ENCODE measurements around the gene WDR62.
A peak's percentile ranks its signal among the peaks of the same experiment; 100 is the strongest.
"Not testable (repeated sequence)": the region's sequence is repeated elsewhere in the genome, so short reads cannot be mapped to it uniquely, and the experiment has no call there.

The WDR62 gene

DNA sequence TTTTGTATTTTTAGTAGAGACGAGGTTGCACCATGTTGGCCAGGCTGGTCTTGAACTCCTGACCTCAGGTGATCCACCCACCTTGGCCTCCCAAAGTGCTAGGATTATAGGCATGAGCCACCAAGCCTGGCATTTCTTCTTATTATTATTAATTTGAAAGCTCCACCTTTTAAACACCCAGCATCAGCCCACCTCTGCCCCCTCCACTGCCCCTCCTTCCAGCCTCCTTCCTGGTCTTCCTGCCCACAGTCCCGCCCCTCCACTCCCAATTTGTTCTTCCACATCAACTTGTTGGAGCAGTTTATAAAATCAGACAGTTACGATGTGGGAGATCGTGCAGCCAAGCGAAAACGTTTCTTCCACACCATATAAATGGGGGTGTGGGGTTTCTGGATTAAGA, 14.2 kb upstream of the WDR62 start:
- no peak for DNase-seq

- DNase-seq = not testable (repeated sequence)
Observed at GRCh38 chr19:36041092-36041491, 13.6 kb upstream of the WDR62 start.

DNA sequence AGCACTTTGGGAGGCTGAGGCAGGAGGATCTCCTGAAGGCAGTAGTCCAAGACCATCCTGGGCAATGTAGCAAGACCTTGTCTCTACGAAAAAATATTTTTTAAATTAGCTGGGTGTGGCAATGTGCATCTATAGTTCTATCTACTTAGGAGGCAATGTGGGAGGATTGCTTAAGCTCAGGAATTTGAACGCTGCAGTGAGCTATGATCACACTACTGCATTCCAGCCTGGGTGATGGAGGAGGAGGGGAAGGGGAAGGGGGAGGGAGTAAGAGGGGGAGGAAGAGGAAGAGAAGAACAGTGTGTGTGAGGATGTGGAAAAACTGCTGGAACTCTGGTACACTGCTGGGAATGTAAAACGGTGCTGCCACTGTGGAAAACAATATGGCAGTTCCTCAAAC, 12.9 kb upstream of the WDR62 start:
- peak; percentile 57 for DNase-seq

- DNase-seq = no peak
Observed at GRCh38 chr19:36043952-36044351, 10.7 kb upstream of the WDR62 start.

- DNase-seq = no peak
Observed at GRCh38 chr19:36046443-36047050, 8.2 kb upstream of the WDR62 start.

GRCh38 chr19:36047835-36048234, 6.9 kb upstream of the WDR62 start:
- DNase-seq = no peak

DNA sequence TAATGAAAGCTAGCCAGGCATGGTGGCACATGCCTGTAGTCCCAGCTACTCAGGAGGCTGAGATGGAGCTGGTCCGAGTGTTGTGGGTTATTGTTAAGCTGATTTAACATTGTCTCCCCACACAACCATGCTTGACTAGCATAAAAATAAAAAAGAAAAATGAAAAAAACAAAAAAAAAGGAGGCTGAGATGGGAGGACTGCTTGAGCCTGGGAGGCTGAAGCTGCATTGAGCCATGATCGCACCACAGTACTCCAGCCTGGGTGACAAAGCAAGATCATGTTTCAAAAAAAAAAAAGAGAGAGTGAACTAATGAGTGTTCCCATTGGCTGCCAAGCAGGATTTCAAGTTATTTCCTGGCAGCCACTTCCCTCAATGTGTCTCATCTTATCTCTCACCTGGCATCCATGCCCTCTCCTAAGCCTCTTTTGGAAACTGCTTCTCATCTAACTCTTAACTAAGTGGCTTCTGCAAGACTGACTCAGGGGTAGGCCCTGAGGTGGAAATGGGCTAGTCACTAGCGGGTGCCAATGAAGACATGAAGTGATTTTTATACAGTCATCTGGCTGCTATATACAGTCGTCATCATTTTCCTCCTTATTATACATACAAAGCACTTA, 5.5 kb upstream of the WDR62 start:
- DNase-seq = no peak

DNA sequence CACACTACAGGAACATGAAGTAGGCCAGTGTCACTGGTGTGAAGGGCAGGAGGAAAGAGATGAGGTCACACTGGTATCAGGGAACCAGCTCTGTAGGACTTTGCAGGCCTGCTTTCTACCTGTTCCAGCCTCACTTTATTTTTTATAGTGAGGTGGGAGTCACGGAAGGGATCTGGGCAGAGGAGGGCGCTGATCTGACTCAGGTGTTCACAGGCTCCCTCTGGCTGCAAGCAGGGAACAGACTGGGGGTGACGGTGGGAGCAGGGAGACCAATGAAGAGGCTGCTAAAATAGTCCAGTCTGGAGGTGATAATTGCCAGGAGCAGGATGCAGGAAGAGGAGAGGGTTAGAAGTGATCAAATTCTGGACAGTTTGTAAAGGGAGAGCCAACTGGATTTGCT, 3.5 kb upstream of the WDR62 start:
- DNase-seq = no peak

- DNase-seq = no peak
Observed at GRCh38 chr19:36051637-36052036, 3.1 kb upstream of the WDR62 start.

DNA sequence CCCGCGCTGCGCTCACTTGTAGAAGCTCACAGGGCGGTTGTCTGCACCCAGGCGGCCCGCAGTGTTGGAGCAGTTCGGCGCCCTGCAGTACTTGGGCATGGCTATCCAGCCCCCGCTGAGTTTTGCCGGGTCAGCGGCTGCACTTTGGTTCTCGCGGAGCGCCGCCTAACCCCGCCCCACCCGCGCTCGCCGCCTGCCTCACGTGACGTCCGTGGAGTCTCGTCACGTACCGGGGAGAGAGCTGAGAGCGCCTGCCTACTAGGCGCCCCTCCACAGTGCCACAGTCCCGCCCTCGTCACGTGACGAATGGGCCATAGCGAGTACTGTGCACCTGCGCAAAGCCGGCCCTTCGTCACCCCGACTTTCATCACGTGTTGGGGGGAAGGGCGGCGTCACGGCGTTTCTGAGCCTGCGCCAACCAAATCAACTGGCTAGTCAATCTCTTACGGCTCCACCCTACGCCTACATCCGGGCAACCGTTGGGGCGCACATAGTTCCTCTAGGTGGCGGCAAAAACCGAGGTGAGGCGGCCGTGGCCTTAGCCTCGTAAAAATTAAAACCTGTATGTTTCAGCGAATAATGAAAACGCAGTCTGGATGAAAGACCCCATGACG, 471 bp upstream of the WDR62 start, which contains the start of gene THAP8:
Gene THAP8, minus strand, starts transcription at position 167 of the 614 bp plus-strand sequence. Its CDS starts 68 bp downstream, at position 99.
- peak; percentile 100 for DNase-seq

- no peak for DNase-seq
Observed at GRCh38 chr19:36058481-36059179, 3.9 kb downstream of the WDR62 start.

GRCh38 chr19:36059180-36059910, 4.6 kb downstream of the WDR62 start:
- DNase-seq = no peak

DNA sequence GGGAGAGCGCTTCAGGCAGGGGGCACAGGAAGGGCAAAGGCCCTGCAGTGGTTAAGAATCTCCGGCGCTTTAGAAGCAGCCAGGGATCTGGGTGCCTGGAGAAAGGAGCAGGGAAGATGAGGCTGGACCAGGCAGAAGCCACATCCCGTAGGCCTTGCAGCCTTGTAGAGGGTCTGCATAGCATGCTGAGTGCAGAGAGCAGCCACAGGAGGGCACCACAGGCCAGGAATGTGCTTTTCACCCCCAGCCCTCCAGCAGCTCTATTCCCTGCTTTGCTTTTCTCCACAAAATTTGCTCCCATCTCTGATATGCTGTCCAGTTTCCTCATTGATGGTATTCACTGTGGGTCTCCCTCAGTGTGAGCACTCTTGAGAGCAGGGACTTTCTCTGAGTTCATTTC, 5.7 kb downstream of the WDR62 start:
- peak; percentile 23 for DNase-seq

DNA sequence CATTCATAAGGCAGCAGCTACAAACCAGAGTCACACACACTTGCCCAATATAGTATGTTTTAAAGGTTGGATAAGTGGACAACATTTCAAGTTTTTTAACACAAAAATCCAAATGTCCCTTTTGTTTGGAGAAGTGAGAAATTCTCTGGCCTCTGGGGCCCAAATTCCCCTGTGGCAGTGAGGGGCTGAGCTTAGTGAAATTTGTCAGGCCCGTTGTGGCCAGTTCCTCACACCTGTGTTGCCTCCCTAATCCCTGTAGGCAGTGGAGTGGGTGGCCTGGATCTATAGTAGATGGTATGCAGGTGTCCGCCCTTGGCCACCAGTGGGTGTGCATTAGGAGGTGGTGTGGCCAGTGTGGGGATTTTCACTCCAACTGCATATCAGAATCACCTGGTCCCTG, 6.7 kb downstream of the WDR62 start:
- DNase-seq = no peak

DNA sequence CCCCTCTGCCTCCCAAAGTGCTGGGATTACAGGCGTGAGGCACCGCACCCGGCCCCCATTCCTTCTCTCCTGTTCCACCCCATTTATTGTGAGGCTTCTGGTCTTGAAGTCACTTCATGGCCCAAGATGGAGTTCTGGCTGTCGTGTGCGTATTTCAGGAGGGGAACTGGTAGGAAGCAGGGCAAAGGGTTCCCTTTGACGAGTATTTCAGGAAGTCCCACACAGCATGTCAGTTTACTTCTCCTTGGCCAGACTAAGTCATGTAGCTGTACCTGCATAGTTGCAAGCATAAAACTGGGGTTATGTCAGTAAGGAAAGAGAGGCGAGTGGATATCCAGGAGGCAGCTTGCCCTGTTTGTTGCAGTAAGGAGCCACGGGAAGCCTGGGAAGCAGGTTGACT, 10.1 kb downstream of the WDR62 start:
- peak; percentile 23 for DNase-seq

DNA sequence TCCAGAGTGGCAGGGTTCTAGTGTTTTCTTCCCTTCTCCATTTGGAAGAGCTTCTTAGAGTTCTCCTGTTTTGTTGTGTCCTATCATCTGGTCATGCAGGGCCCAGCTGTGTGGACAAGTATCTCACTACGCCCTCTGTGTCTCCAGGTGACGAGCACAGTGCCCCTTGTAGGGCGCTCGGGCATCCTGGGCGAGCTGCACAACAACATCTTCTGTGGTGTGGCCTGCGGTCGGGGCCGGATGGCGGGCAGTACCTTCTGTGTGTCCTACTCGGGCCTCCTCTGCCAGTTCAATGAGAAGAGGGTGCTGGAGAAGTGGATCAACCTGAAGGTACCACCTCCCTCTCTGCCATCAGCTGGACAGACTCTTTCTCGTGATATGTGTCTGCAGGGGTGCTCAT, 13.0 kb downstream of the WDR62 start:
- no peak for DNase-seq

- DNase-seq = not testable (repeated sequence)
Observed at GRCh38 chr19:36068810-36069499, 14.3 kb downstream of the WDR62 start.

DNA sequence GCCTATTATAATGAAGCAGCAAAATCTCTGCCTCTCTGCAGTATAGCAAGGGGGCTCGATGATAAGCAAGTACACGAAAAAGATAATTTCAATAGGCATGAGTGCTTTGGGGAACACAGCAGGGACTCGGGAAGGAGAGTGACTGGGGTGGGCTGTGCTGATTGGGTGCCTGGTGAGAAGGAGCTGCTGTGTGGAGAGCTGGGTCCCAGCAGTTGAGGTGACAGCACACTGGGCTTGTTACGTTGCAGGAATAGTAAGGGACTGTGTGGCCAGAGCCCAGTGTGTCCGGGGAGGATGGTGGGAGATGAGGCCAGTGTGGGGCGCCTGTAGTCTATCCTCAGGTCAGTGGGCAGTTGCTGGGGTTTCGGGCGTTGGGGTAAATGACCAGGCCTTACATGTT, 17.4 kb downstream of the WDR62 start:
- DNase-seq = no peak

- no peak for DNase-seq
Observed at GRCh38 chr19:36073121-36073876, 18.6 kb downstream of the WDR62 start.

DNA sequence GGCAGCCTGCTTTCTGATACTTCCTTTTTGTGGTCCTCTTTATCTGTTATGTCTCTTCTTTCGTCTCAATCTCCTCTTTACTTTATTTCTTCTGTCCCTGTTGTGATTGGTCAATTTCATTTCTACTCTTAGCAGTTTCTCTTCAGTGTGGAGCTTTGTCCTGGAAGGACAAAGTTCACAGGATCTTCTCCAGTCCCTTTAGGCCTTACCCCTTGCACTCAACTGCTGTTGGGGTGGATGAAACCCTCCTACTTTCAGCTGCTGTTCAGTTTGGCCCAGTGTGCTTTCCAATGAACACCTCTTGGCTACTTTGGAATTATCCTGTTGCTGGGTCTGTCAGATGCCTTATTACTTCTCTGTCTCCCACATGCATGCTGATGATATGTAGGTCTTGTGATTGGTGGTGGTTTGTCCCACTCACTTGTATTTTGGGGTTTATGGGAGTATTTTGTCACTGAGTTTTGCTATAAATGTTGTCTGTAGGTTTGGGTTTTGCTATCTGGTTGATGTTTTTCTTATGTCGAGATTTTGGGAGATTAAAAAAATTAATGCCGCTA, 24.8 kb downstream of the WDR62 start:
- DNase-seq = peak; percentile 8

DNA sequence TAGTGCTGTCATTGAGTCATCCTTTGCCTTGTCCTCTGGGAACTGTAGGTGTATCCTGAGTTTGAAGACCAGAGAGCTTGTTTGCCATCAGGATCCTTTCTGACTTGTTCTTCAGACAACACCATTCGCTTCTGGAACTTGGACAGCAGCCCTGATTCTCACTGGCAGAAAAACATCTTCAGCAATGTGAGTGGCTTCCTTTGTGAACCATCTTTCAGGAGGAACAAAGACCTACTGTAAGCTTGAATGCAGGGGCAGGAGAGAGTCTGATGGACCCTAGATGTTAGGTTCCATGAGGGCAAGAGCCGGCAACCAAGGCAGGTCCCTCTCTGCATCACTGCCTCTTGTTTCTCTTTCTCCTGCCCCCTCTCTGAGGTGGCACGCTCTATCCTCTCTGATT, 26.7 kb downstream of the WDR62 start:
- DNase-seq = no peak
